H1 (cell line): Measurements from ENCODE around the gene GNG7. TPM values are rescaled to one million over a fixed set of nuclear protein-coding genes. Genes with fewer than 3 reads are reported as not detected.
A peak's percentile ranks its signal among the peaks of the same experiment; 100 is the strongest.

Source experiments
- CTCF ChIA-PET: fragments of 300-600 bp; sonication (Branson Sonifier 250); formaldehyde crosslinking; loops from one replicate; lab custom pipeline; 2021; ENCODE audit not compliant: partially characterized antibody; lab: Charles Lee
- POLR2A ChIA-PET: fragments of 300-600 bp; sonication (Branson Sonifier 250); formaldehyde crosslinking; loops from one replicate; lab custom pipeline; 2021; ENCODE audit warnings: inconsistent platforms; ENCODE audit not compliant: partially characterized antibody; lab: Charles Lee
- DNase-seq, 2 experiments: peaks; one replicate each; pipeline versions ENCODE4 v3.0.0 to v3.0.0-alpha.2; 2010 to 2022; ENCODE audit warnings: low spot score in 2 of 2, low read depth in 1 of 2, mixed read lengths in 1 of 2
- FAIRE-seq: peaks from 2 replicates; lab custom pipeline; 2011; peaks lifted over from hg19 to GRCh38; lab: Jason Lieb, UNC
- H2AFZ ChIP-seq: 2 replicates; pipeline ENCODE4 v1.8.1; 2012; ENCODE audit warnings: low read length, inconsistent platforms
- H2AK5ac ChIP-seq: 2 replicates; pipeline ENCODE4 v1.6.1; 2013; ENCODE audit warnings: low read depth, low read length
- H2BK120ac ChIP-seq: replicated peaks from 2 replicates; pipeline ENCODE3; 2013; ENCODE audit warnings: low read depth, low read length, inconsistent platforms
- H2BK12ac ChIP-seq: 2 replicates; pipeline ENCODE4 v1.6.1; 2013; ENCODE audit warnings: low read depth, low read length
- H2BK15ac ChIP-seq: 2 replicates; pipeline ENCODE4 v1.6.1; 2013; ENCODE audit warnings: low read length
- H2BK20ac ChIP-seq: 2 replicates; pipeline ENCODE4 v1.6.1; 2013; ENCODE audit warnings: low read length
- H2BK5ac ChIP-seq: 2 replicates; pipeline ENCODE4 v1.6.1; 2013; ENCODE audit warnings: low read depth, low read length
- H3K14ac ChIP-seq: 2 replicates; pipeline ENCODE4 v1.6.1; 2013; ENCODE audit warnings: inconsistent platforms; ENCODE audit not compliant: insufficient read length
- H3K18ac ChIP-seq: 2 replicates; pipeline ENCODE4 v1.6.1; 2013; ENCODE audit warnings: low read length; ENCODE audit errors: extremely low read depth
- H3K23ac ChIP-seq: 2 replicates; pipeline ENCODE4 v1.6.1; 2013; ENCODE audit warnings: inconsistent platforms; ENCODE audit not compliant: insufficient read length
- H3K23me2 ChIP-seq: 2 replicates; pipeline ENCODE4 v1.6.1; 2013; ENCODE audit warnings: low read depth, low read length
- H3K27ac ChIP-seq: 2 replicates; pipeline ENCODE4 v1.6.1; 2011; ENCODE audit warnings: low read depth, low read length, inconsistent platforms
- H3K27me3 ChIP-seq, 4 experiments: replicated peaks in 1 of 4; 1 replicate in 1 of 4; 2 replicates in 3 of 4; pipeline versions ENCODE4 v1.6.1 to v1.8.1; 2011 to 2013; ENCODE audit warnings: low read length in 3 of 4, mild to moderate bottlenecking in 3 of 4, inconsistent platforms in 2 of 4, mixed read lengths in 2 of 4, moderate library complexity in 1 of 4; ENCODE audit not compliant: control insufficient read depth in 3 of 4, insufficient read depth in 3 of 4; ENCODE audit errors: extremely low read depth in 1 of 4
- H3K36me3 ChIP-seq, 4 experiments: 2 replicates each; pipeline versions ENCODE4 v1.6.1 to v1.8.1; 2011 to 2013; ENCODE audit warnings: mild to moderate bottlenecking in 4 of 4, low read length in 3 of 4, moderate library complexity in 2 of 4, control low read depth in 1 of 4, inconsistent platforms in 1 of 4; ENCODE audit not compliant: insufficient read depth in 4 of 4, control insufficient read depth in 2 of 4
- H3K4ac ChIP-seq: replicated peaks from 2 replicates; pipeline ENCODE3; 2013; ENCODE audit warnings: low read length, low read depth, mixed read lengths, inconsistent platforms; ENCODE audit not compliant: insufficient read length
- H3K4me1 ChIP-seq, 4 experiments: replicated peaks in 1 of 4; 1 replicate in 1 of 4; 2 replicates in 3 of 4; pipeline versions ENCODE4 v1.6.1 to v1.8.1; 2011 to 2013; ENCODE audit warnings: low read length in 3 of 4, inconsistent platforms in 2 of 4, mixed read lengths in 1 of 4; ENCODE audit not compliant: insufficient read depth in 4 of 4, control insufficient read depth in 3 of 4
- H3K4me2 ChIP-seq, 2 experiments: 2 replicates each; pipeline versions ENCODE4 v1.6.1 to v1.8.1; 2011 to 2013; ENCODE audit warnings: low read depth in 2 of 2, low read length in 2 of 2, control low read depth in 1 of 2, inconsistent platforms in 1 of 2, mild to moderate bottlenecking in 1 of 2; ENCODE audit not compliant: insufficient read depth in 1 of 2
- H3K4me3 ChIP-seq, 4 experiments: fragments of 200-600, 300-600 bp in 1 of 4; sonication (generic), shearing (Covaris generic), sonication (Bioruptor Twin) in 1 of 4; 2 replicates each; pipeline versions ENCODE4 v1.5.1 to v1.8.1; 2011 to 2016; ENCODE audit warnings: low read length in 4 of 4, low read depth in 3 of 4, control low read depth in 2 of 4, inconsistent platforms in 2 of 4, mild to moderate bottlenecking in 2 of 4, mixed read lengths in 1 of 4, moderate library complexity in 1 of 4; ENCODE audit not compliant: insufficient read depth in 2 of 4; ENCODE audit errors: extremely low read depth in 1 of 4
- H3K56ac ChIP-seq: replicated peaks from 2 replicates; pipeline ENCODE3; 2013; ENCODE audit warnings: low read depth, mild to moderate bottlenecking, mixed read lengths, low read length, inconsistent platforms; ENCODE audit not compliant: insufficient read length
- H3K79me1 ChIP-seq: 2 replicates; pipeline ENCODE4 v1.6.1; 2013; ENCODE audit warnings: low read depth, low read length, control low read depth
- H3K79me2 ChIP-seq, 2 experiments: 2 replicates each; pipeline versions ENCODE4 v1.6.1 to v1.8.1; 2012 to 2013; ENCODE audit warnings: low read length in 2 of 2, mild to moderate bottlenecking in 2 of 2, inconsistent platforms in 1 of 2; ENCODE audit not compliant: insufficient read depth in 2 of 2, control insufficient read depth in 1 of 2
- H3K9ac ChIP-seq, 4 experiments: replicated peaks in 1 of 4; 1 replicate in 1 of 4; 2 replicates in 3 of 4; pipeline versions ENCODE4 v1.6.1 to v1.8.1; 2011 to 2013; ENCODE audit warnings: low read depth in 3 of 4, low read length in 3 of 4, control low read depth in 2 of 4, mild to moderate bottlenecking in 2 of 4, moderate library complexity in 2 of 4, inconsistent platforms in 1 of 4; ENCODE audit errors: extremely low read depth in 1 of 4
- H3K9me3 ChIP-seq, 2 experiments: 2 replicates each; pipeline versions ENCODE4 v1.6.1 to v1.8.1; 2012 to 2013; ENCODE audit warnings: mild to moderate bottlenecking in 2 of 2, moderate library complexity in 2 of 2, control low read depth in 1 of 2, inconsistent platforms in 1 of 2, low read depth in 1 of 2, low read length in 1 of 2, mixed read lengths in 1 of 2; ENCODE audit not compliant: insufficient read depth in 2 of 2
- H4K20me1 ChIP-seq, 2 experiments: replicated peaks in 1 of 2; 2 replicates each; pipeline versions ENCODE3 to v1.8.1; 2011 to 2013; ENCODE audit warnings: inconsistent platforms in 2 of 2, low read length in 2 of 2, mild to moderate bottlenecking in 1 of 2; ENCODE audit not compliant: insufficient read depth in 2 of 2, control insufficient read depth in 1 of 2
- H4K5ac ChIP-seq: 2 replicates; pipeline ENCODE4 v1.6.1; 2013; ENCODE audit warnings: low read length, low read depth, mixed read lengths, inconsistent platforms; ENCODE audit not compliant: insufficient read length
- H4K8ac ChIP-seq: 2 replicates; pipeline ENCODE4 v1.8.0; 2013; ENCODE audit warnings: mild to moderate bottlenecking, moderate library complexity, low read length, inconsistent platforms; ENCODE audit not compliant: insufficient read depth; ENCODE audit errors: extremely low read depth
- H4K91ac ChIP-seq: replicated peaks from 2 replicates; pipeline ENCODE3; 2013; ENCODE audit warnings: low read length, mixed read lengths, inconsistent platforms; ENCODE audit not compliant: insufficient read length
- KDM1A ChIP-seq: fragments of 200-600, 300-600 bp; sonication (generic); IDR thresholded peaks from 2 replicates; pipeline ENCODE4 v1.7.1; 2016; ENCODE audit warnings: mild to moderate bottlenecking, low read length, borderline replicate concordance
- RAD21 ChIP-seq, 2 experiments: IDR thresholded peaks in 1 of 2; conservative IDR thresholded peaks in 1 of 2; 2 replicates each; pipeline ENCODE4 v1.6.1; 2011; ENCODE audit warnings: low read depth in 2 of 2, low read length in 2 of 2, improper control_type of control experiment in 1 of 2, inconsistent platforms in 1 of 2, mild to moderate bottlenecking in 1 of 2, moderate library complexity in 1 of 2
- SP1 ChIP-seq: IDR thresholded peaks from 2 replicates; pipeline ENCODE4 v1.6.1; 2011; ENCODE audit warnings: low read depth, low read length
- WGBS, 2 experiments: shearing (Covaris generic) in 1 of 2; methylation state at CpG; one replicate each; pipeline versions ENCODE4 v1.1.6 to v1.1.7; 2013 to 2015; ENCODE audit warnings: low lambda C conversion rate in 2 of 2, mixed read lengths in 2 of 2, inconsistent platforms in 1 of 2, low coverage in 1 of 2, missing lambda C conversion rate in 1 of 2; ENCODE audit not compliant: insufficient replicate concordance in 2 of 2, insufficient coverage in 1 of 2, insufficient read length in 1 of 2; ENCODE audit errors: extremely low coverage in 1 of 2, missing lambda C conversion rate in 1 of 2; 5-methylcytosine and 5-hydroxymethylcytosine counted together
- polyA plus RNA-seq, 7 experiments: library from polyadenylated mRNA; depleted of rRNA in 3 of 7; stranded (reverse) in 5 of 7; unstranded in 2 of 7; fragments of >200 nt in 5 of 7; fragments of 200-250 nt in 2 of 7; gene quantifications; 1 replicate in 5 of 7; 2 replicates in 1 of 7; 4 replicates in 1 of 7; pipeline versions ENCODE4 v1.2.1 to v1.2.3, GENCODE V29; 2011 to 2013; ENCODE audit warnings: missing spikeins in 2 of 7, mixed read lengths in 2 of 7
- total RNA-seq: library from RNA; stranded (reverse); fragmentation: NEBNext Ultra II Directional; extraction: Animal tissue kit (Norgen Biotek cat#: 25700); gene quantifications from 2 replicates; pipeline ENCODE4 v1.2.1, GENCODE V29; 2021
- TF ChIP-seq, protein P1 (sequence below): IDR thresholded peaks from 2 replicates; pipeline ENCODE4 v1.6.1; 2012; ENCODE audit warnings: inconsistent platforms
- TF ChIP-seq, protein P2 (sequence below): IDR thresholded peaks from 2 replicates; pipeline ENCODE4 v1.6.1; 2012; ENCODE audit warnings: inconsistent platforms
- TF ChIP-seq, protein P3 (sequence below), 3 experiments: IDR thresholded peaks; 1 replicate in 2 of 3; 2 replicates in 1 of 3; pipeline versions ENCODE4 v1.5.1 to v1.6.1; 2011; ENCODE audit warnings: low read length in 3 of 3, mild to moderate bottlenecking in 3 of 3, inconsistent platforms in 2 of 3, low read depth in 1 of 3, moderate library complexity in 1 of 3; ENCODE audit not compliant: insufficient read depth in 1 of 3; ENCODE audit errors: control extremely low read depth in 1 of 3

The GNG7 gene
- total and polyA plus RNA-seq, 2 of the 8 experiments (the other 6 are each of a cell fraction or from before 2014, with no cell fraction given) = 2.8 to 7.8 TPM

DNA sequence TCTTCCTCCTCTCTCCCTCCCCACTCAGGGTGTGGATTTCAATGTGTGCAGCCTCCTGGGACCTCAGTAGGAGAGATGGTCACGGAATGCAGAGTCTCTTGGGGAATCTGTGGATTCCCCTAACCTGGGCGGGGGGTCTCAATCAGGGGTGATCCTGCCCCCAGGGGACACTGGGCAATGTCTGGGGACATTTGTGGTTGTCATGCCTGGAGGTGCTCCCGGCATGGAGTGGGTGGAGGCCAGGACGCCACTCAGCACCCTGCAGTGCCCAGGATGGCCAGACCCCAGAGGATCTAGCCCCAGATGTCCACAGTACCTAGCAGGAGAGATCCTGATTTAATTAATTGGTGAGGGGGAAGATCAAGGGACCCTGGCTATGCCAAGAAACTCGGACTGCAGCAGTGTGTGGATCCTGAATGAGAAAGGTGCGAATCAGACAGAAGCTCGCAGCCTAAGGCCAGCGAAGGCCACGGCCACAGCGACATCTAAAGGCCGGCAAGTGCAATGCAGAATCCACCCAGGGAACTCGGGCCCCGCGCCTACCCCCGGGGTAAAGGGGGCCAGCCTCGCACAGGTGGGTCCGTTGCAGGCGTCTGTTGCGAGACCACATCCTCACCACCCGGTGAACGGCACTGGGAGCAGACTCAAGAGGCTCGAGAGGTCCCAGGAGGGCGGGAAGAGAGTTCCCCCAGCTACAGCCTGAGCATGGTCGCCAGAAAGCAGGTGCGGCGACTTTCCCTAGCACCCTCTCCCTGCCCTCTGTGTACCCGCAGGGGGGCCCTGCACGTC is 88.8 kb downstream of the GNG7 start:
- WGBS, 2 experiments = 25% methylated on average over 20 of the region's 28 CpGs; no CpG with 5 or more reads in 1 of the 2 experiments
- Histone ChIP-seq H4K91ac (peak overlapping the region; percentile 40), H3K4me1 (0 out of 7 replicates have a peak, but pooled peaks cover 0 to under 1% (median 0%) of the 10 kb centered on the region in 4 experiments), H2AK5ac (no peak overlapping the region), H3K23ac (no peak overlapping the region), H2BK15ac (no peak overlapping the region; the same call in 1 of the 2 replicates), H3K9ac (no peak overlapping the region), H4K20me1 (peaks cover 0 to 2% of the 10 kb centered on the region in 2 experiments), H2BK20ac (0 out of 2 replicates have a peak overlapping the region, but pooled peaks have one; percentile 61), H3K27ac (no peak overlapping the region), H4K8ac (peak overlapping the region; percentile 75), H3K9me3 (peaks cover 5 to 10% of the 10 kb centered on the region in 2 experiments; a peak in 3 of 4 replicates), H2AFZ (no peak overlapping the region), H3K4me3 (no peak overlapping the region; a peak in 1 of 8 replicates), H3K27me3 (peaks cover 0 to 9% (median 2%) of the 10 kb centered on the region in 4 experiments; a peak in 1 of 7 replicates), H2BK5ac (no peak overlapping the region), H3K14ac (no peak overlapping the region), H2BK12ac (peak overlapping the region; percentile 60; the same call in 1 of the 2 replicates), H3K56ac (no peak overlapping the region), H3K79me1 (no peaks in the 10 kb centered on the region), H3K23me2 (no peaks in the 10 kb centered on the region; the same call in 1 of the 2 replicates), H3K4me2 (peak overlapping the region in 1 of 2 experiments; percentile 39; a peak in 1 of 4 replicates), H3K36me3 (no peaks in the 10 kb centered on the region), H3K18ac (peak overlapping the region; percentile 48; the same call in 1 of the 2 replicates), H3K4ac (no peak overlapping the region), H4K5ac (no peak overlapping the region), H3K79me2 (no peaks in the 10 kb centered on the region), H2BK120ac (no peak overlapping the region)
- POLR2A ChIA-PET = interaction anchor here (0.7 to 12.5 kb wide), 10 partner anchors 9 to 288 kb away, joined by 3 to 135 read pairs (median 4); partner anchors contain the start of genes GADD45B and LMNB2
- CTCF ChIA-PET = interaction anchor here (0.6 to 7.9 kb wide), 37 partner anchors 8 to 232 kb away, joined by 3 to 133 read pairs (median 4); partner anchors contain the start of genes GADD45B and LMNB2
- peak in 1 of 2 experiments; percentile 83 for DNase-seq
- FAIRE-seq = peak; percentile 19
- peak; percentile 77 to 83 for TF ChIP-seq RAD21 (IDR thresholded peaks at IDR 0.05 in 1 of 2, conservative IDR thresholded peaks at IDR 0.05 in 1 of 2; ENCODE audit: low read depth in 2 of 2, low read length in 2 of 2)
- TF ChIP-seq, protein P1, sequence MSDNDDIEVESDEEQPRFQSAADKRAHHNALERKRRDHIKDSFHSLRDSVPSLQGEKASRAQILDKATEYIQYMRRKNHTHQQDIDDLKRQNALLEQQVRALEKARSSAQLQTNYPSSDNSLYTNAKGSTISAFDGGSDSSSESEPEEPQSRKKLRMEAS = peak; percentile 20; the same call in 1 of the 2 replicates
- TF ChIP-seq, protein P2, sequence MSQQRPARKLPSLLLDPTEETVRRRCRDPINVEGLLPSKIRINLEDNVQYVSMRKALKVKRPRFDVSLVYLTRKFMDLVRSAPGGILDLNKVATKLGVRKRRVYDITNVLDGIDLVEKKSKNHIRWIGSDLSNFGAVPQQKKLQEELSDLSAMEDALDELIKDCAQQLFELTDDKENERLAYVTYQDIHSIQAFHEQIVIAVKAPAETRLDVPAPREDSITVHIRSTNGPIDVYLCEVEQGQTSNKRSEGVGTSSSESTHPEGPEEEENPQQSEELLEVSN = peak; percentile 33; the same call in 1 of the 2 replicates
- TF ChIP-seq, protein P3, sequence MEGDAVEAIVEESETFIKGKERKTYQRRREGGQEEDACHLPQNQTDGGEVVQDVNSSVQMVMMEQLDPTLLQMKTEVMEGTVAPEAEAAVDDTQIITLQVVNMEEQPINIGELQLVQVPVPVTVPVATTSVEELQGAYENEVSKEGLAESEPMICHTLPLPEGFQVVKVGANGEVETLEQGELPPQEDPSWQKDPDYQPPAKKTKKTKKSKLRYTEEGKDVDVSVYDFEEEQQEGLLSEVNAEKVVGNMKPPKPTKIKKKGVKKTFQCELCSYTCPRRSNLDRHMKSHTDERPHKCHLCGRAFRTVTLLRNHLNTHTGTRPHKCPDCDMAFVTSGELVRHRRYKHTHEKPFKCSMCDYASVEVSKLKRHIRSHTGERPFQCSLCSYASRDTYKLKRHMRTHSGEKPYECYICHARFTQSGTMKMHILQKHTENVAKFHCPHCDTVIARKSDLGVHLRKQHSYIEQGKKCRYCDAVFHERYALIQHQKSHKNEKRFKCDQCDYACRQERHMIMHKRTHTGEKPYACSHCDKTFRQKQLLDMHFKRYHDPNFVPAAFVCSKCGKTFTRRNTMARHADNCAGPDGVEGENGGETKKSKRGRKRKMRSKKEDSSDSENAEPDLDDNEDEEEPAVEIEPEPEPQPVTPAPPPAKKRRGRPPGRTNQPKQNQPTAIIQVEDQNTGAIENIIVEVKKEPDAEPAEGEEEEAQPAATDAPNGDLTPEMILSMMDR (IDR thresholded peaks at IDR 0.05; ENCODE audit: control extremely low read depth in 1 of 3, insufficient read depth in 1 of 3, low read depth in 1 of 3, low read length in 3 of 3) = peak; percentile 74 to 94 (median 92)
- no peak for TF ChIP-seq SP1
- no peak for TF ChIP-seq KDM1A
